Measurements from ENCODE around the gene FNDC3A.
"Not testable (repeated sequence)": the region's sequence is repeated elsewhere in the genome, so short reads cannot be mapped to it uniquely, and the experiment has no call there.

Gene FNDC3A

GRCh38 chr13:48977286-48977625 lies 1.5 kb downstream of the FNDC3A start:
- DNase-seq (ENCODE audit: low read depth), result no peak

- DNase-seq (ENCODE audit: low read depth), result no peak
These were observed 2.3 kb downstream of the FNDC3A start for GRCh38 chr13:48977973-48978372.

GRCh38 chr13:48978942-48979601 lies 3.4 kb downstream of the FNDC3A start:
- DNase-seq (ENCODE audit: low read depth), result no peak

- DNase-seq (ENCODE audit: low read depth), result no peak
These were observed 4.2 kb downstream of the FNDC3A start for GRCh38 chr13:48979892-48980291.

- no peak for DNase-seq (ENCODE audit: low read depth)
These were observed 7.6 kb downstream of the FNDC3A start for GRCh38 chr13:48983331-48983730.

GRCh38 chr13:48985756-48986155 lies 10.0 kb downstream of the FNDC3A start:
- no peak for DNase-seq (ENCODE audit: low read depth)

- DNase-seq (ENCODE audit: low read depth), result no peak
These were observed 15.2 kb downstream of the FNDC3A start for GRCh38 chr13:48990900-48991299.

- DNase-seq (ENCODE audit: low read depth), result no peak
These were observed 17.4 kb downstream of the FNDC3A start for GRCh38 chr13:48993150-48993549.

GRCh38 chr13:48994706-48995105 lies 19.0 kb downstream of the FNDC3A start:
- no peak for DNase-seq (ENCODE audit: low read depth)

GRCh38 chr13:48998641-48999292 lies 23.1 kb downstream of the FNDC3A start:
- no peak for DNase-seq (ENCODE audit: low read depth)

- no peak for DNase-seq (ENCODE audit: low read depth)
These were observed 24.5 kb downstream of the FNDC3A start for GRCh38 chr13:49000247-49000646.

- not testable (repeated sequence) for DNase-seq (ENCODE audit: low read depth)
These were observed 43.4 kb downstream of the FNDC3A start for GRCh38 chr13:49018986-49019635.

GRCh38 chr13:49020328-49020727 lies 44.6 kb downstream of the FNDC3A start:
- no peak for DNase-seq (ENCODE audit: low read depth)

- no peak for DNase-seq (ENCODE audit: low read depth)
These were observed 45.3 kb downstream of the FNDC3A start for GRCh38 chr13:49020940-49021553.

- no peak for DNase-seq (ENCODE audit: low read depth)
These were observed 46.2 kb downstream of the FNDC3A start for GRCh38 chr13:49021953-49022352.

- DNase-seq (ENCODE audit: low read depth), result no peak
These were observed 46.9 kb downstream of the FNDC3A start for GRCh38 chr13:49022472-49023144.

- DNase-seq (ENCODE audit: low read depth), result no peak
These were observed 47.7 kb downstream of the FNDC3A start for GRCh38 chr13:49023431-49023830.

- no peak for DNase-seq (ENCODE audit: low read depth)
These were observed 51.1 kb downstream of the FNDC3A start for GRCh38 chr13:49026851-49027250.

- DNase-seq (ENCODE audit: low read depth), result no peak
These were observed 53.9 kb downstream of the FNDC3A start for GRCh38 chr13:49029570-49029969.

GRCh38 chr13:49030213-49030612 lies 54.5 kb downstream of the FNDC3A start:
- DNase-seq (ENCODE audit: low read depth), result no peak

GRCh38 chr13:49040872-49041271 lies 65.2 kb downstream of the FNDC3A start:
- no peak for DNase-seq (ENCODE audit: low read depth)

GRCh38 chr13:49042476-49042875 lies 66.8 kb downstream of the FNDC3A start:
- no peak for DNase-seq (ENCODE audit: low read depth)

GRCh38 chr13:49044008-49044407 lies 68.3 kb downstream of the FNDC3A start:
- DNase-seq (ENCODE audit: low read depth), result no peak
